ENCODE results near the gene MCF2L. TPM values are rescaled to one million over a fixed set of nuclear protein-coding genes. Genes with fewer than 3 reads are reported as not detected.

The MCF2L gene
- total and polyA plus RNA-seq, 12 donors, result 29.6 to 99.8 (median 45.3) TPM

DNA sequence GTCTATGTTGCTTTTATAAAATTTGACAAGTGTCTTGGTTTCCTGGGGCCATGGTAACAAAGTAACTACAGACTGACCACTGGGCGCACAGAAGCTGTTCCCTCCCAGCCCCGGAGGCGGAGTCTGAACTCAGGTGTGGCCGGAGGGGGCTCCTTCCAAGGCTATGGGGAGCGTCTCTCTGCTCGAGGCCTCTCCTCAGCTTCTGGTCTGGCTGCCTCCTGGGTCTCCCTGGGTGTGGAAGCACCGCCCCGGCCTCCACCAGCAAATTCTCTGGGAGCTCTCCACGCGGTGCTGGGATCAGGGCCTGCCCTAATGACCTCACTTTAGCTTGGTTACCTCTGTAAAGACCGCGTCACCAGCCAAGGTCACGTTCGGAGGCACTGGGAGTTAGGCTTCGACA is 90.9 kb downstream of the MCF2L start:
- Histone ChIP-seq H3K27me3 (peaks cover 0 to 6% (median 0%) of the 10 kb centered on the region in 7 donors), H3K4me3 (no peak overlapping the region), H3K36me3 (peaks cover 0 to 40% (median 0%) of the 10 kb centered on the region in 9 donors), H3K9me3 (no peaks in the 10 kb centered on the region), H3K27ac (no peak overlapping the region), H3K4me1 (no peaks in the 10 kb centered on the region)
- 83% methylated on average over 15 of the region's 15 CpGs for WGBS, 2 donors
- ATAC-seq (no peak), DNase-seq (no peak)
- TF ChIP-seq, protein P1, sequence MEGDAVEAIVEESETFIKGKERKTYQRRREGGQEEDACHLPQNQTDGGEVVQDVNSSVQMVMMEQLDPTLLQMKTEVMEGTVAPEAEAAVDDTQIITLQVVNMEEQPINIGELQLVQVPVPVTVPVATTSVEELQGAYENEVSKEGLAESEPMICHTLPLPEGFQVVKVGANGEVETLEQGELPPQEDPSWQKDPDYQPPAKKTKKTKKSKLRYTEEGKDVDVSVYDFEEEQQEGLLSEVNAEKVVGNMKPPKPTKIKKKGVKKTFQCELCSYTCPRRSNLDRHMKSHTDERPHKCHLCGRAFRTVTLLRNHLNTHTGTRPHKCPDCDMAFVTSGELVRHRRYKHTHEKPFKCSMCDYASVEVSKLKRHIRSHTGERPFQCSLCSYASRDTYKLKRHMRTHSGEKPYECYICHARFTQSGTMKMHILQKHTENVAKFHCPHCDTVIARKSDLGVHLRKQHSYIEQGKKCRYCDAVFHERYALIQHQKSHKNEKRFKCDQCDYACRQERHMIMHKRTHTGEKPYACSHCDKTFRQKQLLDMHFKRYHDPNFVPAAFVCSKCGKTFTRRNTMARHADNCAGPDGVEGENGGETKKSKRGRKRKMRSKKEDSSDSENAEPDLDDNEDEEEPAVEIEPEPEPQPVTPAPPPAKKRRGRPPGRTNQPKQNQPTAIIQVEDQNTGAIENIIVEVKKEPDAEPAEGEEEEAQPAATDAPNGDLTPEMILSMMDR (IDR thresholded peaks at IDR 0.05), result no peak
- intact Hi-C loops (cut with DNase I), result no loop called here

DNA sequence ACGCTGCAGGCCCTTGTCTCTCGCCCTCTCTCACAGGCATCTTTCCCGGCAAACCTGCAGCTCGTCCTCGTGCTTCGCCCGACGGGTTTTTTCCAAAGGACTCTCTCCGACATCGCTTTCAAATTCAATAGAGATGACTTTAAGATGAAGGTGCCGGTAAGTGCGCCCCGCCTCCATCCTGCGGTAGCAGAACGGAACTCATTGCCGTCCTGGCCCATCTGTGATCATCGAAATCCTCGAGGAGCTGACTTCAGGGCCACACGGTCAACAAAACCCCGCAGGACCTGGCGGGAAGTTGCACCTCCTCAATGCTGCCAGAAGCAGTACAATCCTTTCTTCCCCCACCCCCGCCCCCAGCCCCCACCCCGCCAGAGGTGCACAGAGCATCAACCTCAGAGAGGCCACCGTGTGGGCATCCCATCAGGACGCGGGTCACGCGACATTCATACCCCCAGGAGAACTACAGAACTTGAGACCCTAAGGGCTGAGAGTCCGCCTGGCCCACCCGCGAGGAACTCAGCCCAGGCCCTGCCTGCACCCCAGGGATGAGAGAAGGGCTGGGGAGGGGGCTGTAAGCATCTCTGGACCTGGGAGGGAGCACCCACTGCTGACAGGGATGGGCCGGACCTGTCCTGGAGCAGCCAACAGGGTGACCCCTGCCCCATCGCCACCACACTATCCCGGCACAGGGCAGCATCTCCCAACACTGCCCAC is 91.7 kb downstream of the MCF2L start:
- intact Hi-C loops (cut with DNase I), result no loop called here
- ATAC-seq (peak in 2 of 8 donors; percentile 2 to 3), DNase-seq (no peak)

DNA sequence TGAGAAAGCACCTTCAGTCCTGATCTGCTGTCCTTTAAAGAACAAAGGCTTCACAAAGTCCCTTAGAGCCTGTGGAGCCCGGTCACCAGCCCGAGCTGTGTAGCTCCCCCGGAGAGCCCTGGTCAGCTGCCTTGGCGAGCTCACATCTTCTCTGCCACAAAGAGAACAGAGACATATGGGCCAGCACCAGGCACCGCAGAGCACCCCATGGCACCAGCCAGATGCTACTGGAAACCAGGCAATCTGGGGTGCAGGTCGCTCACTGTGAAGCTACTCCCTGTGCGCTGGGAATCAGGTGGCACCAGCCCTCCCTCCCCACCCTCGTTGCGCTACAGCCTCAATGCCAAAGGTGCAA is 92.2 kb downstream of the MCF2L start:
- TF ChIP-seq, protein P1 (IDR thresholded peaks at IDR 0.05), result no peak
- H3K27ac ChIP-seq, result no peak overlapping the region
- H3K27me3 ChIP-seq, result no peaks in the 10 kb centered on the region
- 90 to 96% methylated on average over 9 of the region's 9 CpGs for WGBS, 2 donors
- peak in 1 of 8 donors; percentile 0 for ATAC-seq
- H3K4me3 ChIP-seq, result no peak overlapping the region
- H3K4me1 ChIP-seq, result no peaks in the 10 kb centered on the region
- peaks cover 0 to 53% (median 0%) of the 10 kb centered on the region in 9 donors for H3K36me3 ChIP-seq
- DNase-seq, result no peak
- intact Hi-C loops (cut with DNase I), result no loop called here
- H3K9me3 ChIP-seq, result no peaks in the 10 kb centered on the region

More for the DNA sequence above, 91.7 kb downstream of the MCF2L start:
- WGBS, 2 donors, result 87 to 89% methylated on average over 34 of the region's 34 CpGs
- Histone ChIP-seq H3K4me3 (no peak overlapping the region), H3K9me3 (no peaks in the 10 kb centered on the region), H3K27me3 (peaks cover 0 to 4% (median 0%) of the 10 kb centered on the region in 7 donors), H3K27ac (no peak overlapping the region), H3K4me1 (no peaks in the 10 kb centered on the region), H3K36me3 (peaks cover 0 to 48% (median 0%) of the 10 kb centered on the region in 9 donors)
- TF ChIP-seq, protein P1 (IDR thresholded peaks at IDR 0.05), result no peak

DNA sequence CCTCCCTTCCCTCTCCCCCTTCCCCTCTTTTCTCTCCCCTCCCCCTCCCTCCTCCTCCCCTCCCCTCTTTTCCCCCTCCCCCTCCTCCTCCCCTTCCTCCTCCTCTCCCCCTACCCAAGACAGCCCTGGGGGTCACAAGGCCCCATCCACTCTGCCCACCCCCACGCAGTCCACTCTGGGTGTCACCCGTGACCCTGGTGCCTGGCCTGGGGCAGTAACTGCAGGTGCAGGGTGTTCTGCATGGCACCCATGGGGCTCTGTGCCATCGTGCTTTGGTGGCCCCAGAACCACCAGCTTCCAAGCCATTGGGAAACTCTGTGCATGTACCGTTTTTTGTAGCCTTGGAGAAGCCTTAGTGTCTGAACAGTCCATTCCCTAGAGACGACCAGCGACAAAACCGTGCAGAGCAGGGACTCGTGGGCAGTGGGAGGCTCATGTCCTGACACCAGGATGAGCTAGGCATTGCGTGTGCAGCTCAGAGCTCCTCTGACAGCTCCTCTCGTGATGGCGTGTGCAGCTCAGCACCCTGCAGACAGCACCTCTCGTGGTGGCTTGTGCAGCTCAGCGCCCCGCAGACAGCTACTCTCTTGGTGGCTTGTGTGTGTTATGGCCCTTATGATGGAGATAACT is 92.9 kb downstream of the MCF2L start:
- Histone ChIP-seq H3K27ac (no peak overlapping the region), H3K4me1 (no peaks in the 10 kb centered on the region), H3K36me3 (peaks cover 0 to 60% (median 0%) of the 10 kb centered on the region in 9 donors), H3K4me3 (no peak overlapping the region), H3K27me3 (no peaks in the 10 kb centered on the region), H3K9me3 (no peaks in the 10 kb centered on the region)
- ATAC-seq (no peak), DNase-seq (no peak)
- intact Hi-C loops (cut with DNase I), result no loop called here
- TF ChIP-seq, protein P1 (IDR thresholded peaks at IDR 0.05), result no peak
- WGBS, 2 donors, result 81 to 85% methylated on average over 14 of the region's 14 CpGs
